Activated CD8-positive, alpha-beta T cell treated with anti-CD3 and anti-CD28 coated beads for 36 hours (primary cell): ENCODE results near the gene UBE3B. TPM values are rescaled to one million over a fixed set of nuclear protein-coding genes. Genes with fewer than 3 reads are reported as not detected.

Experiments
- ATAC-seq: fragments of 200-7000 bp; cut with Tn5 transposase; one replicate; pipeline ENCODE4 v1.10.0; 2021; ENCODE audit warnings: mild to moderate bottlenecking, moderate library complexity
- CTCF ChIA-PET: fragments of 350-600 bp; sonication (Branson Sonifier 250); formaldehyde crosslinking; loops from one replicate; lab custom pipeline; 2021; ENCODE audit warnings: antibody characterized with exemption; lab: Charles Lee
- POLR2A ChIA-PET: fragments of 350-600 bp; sonication (Branson Sonifier 250); formaldehyde crosslinking; loops from one replicate; lab custom pipeline; 2021; ENCODE audit warnings: antibody characterized with exemption; lab: Charles Lee
- DNase-seq: peaks from one replicate; pipeline ENCODE4 v3.0.0-alpha.2; 2020
- H3K27ac Mint-ChIP-seq: one replicate; pipeline ENCODE4 v1.8.0; 2021; ENCODE audit warnings: mild to moderate bottlenecking, mixed read lengths
- H3K27me3 Mint-ChIP-seq: one replicate; pipeline ENCODE4 v1.8.0; 2021; ENCODE audit warnings: mixed read lengths
- H3K36me3 Mint-ChIP-seq: one replicate; pipeline ENCODE4 v1.8.0; 2021; ENCODE audit warnings: low read depth, mixed read lengths
- H3K4me1 Mint-ChIP-seq: one replicate; pipeline ENCODE4 v1.8.0; 2021; ENCODE audit warnings: low read depth, mixed read lengths
- H3K4me3 Mint-ChIP-seq: one replicate; pipeline ENCODE4 v1.8.0; 2021; ENCODE audit warnings: mild to moderate bottlenecking, moderate library complexity, mixed read lengths
- H3K9me3 Mint-ChIP-seq: one replicate; pipeline ENCODE4 v1.8.0; 2021; ENCODE audit warnings: mixed read lengths
- intact Hi-C: fragments of 100-400 bp; cut with micrococcal nuclease; formaldehyde crosslinking; loops from one replicate; pipeline ENCODE4 v1.10.0; 2022
- total RNA-seq, 2 experiments: library from RNA; stranded (reverse); gene quantifications; one replicate each; pipeline ENCODE4 v1.2.3, GENCODE V29; 2021
- TF ChIP-seq, protein P1 (sequence below): fragments of 200-600 bp; IDR thresholded peaks from one replicate; pipeline ENCODE4 v1.8.0; 2022; ENCODE audit warnings: antibody characterized with exemption, mild to moderate bottlenecking

UBE3B gene
- total RNA-seq, 2 experiments from 2014 or later, result 22.5 to 24.9 TPM

DNA sequence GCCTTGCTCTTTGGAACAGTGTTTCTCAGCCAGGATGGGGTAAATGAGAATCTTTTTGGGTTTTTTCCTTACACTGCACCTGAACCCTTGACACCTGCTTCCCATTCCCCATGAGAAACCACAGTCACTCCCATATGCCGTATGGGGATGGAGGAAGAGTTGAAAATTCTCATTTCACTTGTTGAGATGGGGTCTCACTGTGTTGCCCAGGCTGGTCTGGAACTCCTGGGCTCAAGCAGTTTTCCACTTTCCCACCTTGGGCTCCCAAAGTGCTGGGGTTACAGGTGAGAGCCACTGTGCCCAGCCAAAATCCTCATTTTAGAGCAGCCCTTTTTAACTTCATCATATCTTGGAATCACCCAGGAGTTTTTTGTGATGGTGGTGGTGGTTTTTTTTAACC, 99.9 kb downstream of the UBE3B start:
- Mint-ChIP-seq H3K27ac (no peak overlapping the region), H3K4me1 (peaks cover 16% of the 10 kb centered on the region), H3K36me3 (peaks cover 43% of the 10 kb centered on the region), H3K27me3 (no peaks in the 10 kb centered on the region), H3K4me3 (no peak overlapping the region), H3K9me3 (peaks cover 2% of the 10 kb centered on the region)
- DNase-seq (no peak), ATAC-seq (no peak)
- CTCF ChIA-PET, result interaction anchor here (1.7 to 6.1 kb wide), 2 partner anchors 19 to 21 kb away, joined by 8 to 39 read pairs; no protein-coding TSS in a partner anchor
- TF ChIP-seq, protein P1, sequence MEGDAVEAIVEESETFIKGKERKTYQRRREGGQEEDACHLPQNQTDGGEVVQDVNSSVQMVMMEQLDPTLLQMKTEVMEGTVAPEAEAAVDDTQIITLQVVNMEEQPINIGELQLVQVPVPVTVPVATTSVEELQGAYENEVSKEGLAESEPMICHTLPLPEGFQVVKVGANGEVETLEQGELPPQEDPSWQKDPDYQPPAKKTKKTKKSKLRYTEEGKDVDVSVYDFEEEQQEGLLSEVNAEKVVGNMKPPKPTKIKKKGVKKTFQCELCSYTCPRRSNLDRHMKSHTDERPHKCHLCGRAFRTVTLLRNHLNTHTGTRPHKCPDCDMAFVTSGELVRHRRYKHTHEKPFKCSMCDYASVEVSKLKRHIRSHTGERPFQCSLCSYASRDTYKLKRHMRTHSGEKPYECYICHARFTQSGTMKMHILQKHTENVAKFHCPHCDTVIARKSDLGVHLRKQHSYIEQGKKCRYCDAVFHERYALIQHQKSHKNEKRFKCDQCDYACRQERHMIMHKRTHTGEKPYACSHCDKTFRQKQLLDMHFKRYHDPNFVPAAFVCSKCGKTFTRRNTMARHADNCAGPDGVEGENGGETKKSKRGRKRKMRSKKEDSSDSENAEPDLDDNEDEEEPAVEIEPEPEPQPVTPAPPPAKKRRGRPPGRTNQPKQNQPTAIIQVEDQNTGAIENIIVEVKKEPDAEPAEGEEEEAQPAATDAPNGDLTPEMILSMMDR, result no peak
- intact Hi-C loops, result no loop called here
- POLR2A ChIA-PET, result no interaction called here

DNA sequence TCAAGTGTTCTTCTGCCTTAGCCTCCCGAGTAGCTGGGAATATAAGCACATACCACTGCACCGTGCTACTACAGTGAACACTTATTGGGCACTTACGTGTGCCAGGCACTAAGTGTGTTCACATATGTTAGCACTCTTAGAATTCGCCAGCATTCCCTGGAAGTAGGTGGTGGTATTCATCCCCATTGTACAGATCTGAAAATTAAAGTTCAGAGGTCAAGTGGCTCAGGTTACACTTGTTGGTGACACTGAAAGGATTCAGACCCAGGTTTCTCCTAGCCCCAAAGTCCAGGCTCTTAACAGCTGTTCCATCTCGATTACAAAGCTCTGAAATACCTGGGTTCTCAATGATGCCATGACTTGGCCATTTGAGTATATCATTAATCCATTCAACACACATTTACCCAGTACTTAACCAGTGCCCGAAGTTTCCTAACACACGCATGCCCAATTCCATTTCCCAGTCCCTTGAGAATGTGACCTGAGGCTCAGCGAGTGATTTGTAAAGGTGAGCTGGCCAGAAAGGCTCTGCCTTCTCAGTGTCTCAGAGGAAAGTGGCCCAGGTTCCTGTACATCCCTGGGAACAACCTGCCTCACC, 101.0 kb downstream of the UBE3B start:
- TF ChIP-seq, protein P1, result no peak
- Mint-ChIP-seq H3K4me3 (no peak overlapping the region), H3K27me3 (no peaks in the 10 kb centered on the region), H3K4me1 (peaks cover 8% of the 10 kb centered on the region), H3K36me3 (peaks cover 37% of the 10 kb centered on the region), H3K9me3 (no peaks in the 10 kb centered on the region), H3K27ac (no peak overlapping the region)
- intact Hi-C loops, result no loop called here
- CTCF ChIA-PET, result interaction anchor here (1.7 kb wide), 1 partner anchor 19 kb away, joined by 8 read pairs; no protein-coding TSS in a partner anchor
- ATAC-seq (no peak), DNase-seq (no peak)
- POLR2A ChIA-PET, result no interaction called here

DNA sequence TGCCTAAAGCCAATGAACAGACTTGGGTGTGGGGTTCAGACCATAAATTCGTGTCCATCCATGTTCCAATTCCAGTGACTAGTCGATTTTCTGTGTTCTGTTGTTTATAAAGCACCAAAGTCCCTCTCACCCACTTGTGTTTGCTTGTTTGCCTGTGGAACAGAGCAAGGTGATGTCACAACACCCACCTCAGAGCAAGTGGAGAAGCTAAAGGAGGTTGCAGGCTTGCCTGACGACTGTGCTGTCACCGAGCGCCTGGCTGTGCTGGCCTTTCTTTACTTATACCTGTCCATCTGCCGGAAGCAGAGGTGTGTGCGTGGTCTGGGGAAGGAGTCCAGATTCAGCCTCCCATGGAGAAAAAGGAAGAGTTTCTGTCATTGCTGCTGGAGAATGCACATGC, 102.2 kb downstream of the UBE3B start:
- CTCF ChIA-PET, result no interaction called here
- TF ChIP-seq, protein P1, result no peak
- intact Hi-C loops, result no loop called here
- no peak for DNase-seq
- Mint-ChIP-seq H3K4me1 (peaks cover 3% of the 10 kb centered on the region), H3K36me3 (peaks cover 41% of the 10 kb centered on the region), H3K27me3 (no peaks in the 10 kb centered on the region), H3K4me3 (no peak overlapping the region), H3K27ac (no peak overlapping the region), H3K9me3 (no peaks in the 10 kb centered on the region)
- POLR2A ChIA-PET, result no interaction called here
- no peak for ATAC-seq

DNA sequence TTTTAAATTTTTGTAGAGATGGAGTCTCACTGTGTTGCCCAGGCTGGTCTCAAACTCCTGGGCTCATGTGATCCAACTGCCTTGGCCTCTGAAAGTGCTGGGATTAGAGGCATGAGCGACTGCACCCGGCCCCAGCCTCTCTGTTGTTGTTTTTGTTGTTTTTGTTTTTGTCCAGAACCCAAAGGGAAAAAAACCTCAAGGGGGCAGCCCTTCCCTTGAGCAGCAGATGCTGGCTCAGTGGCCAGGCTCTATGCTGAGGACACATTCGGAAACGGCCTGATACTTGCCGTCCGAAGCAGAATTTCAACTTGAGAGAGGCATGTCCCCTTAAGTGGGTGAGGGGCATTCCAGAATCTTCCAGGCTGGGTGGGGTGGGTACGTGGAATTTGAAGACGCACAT, 102.8 kb downstream of the UBE3B start:
- peaks cover 37% of the 10 kb centered on the region for H3K36me3 Mint-ChIP-seq
- no peak for DNase-seq
- no peaks in the 10 kb centered on the region for H3K27me3 Mint-ChIP-seq
- no peak overlapping the region for H3K4me3 Mint-ChIP-seq
- ATAC-seq, result no peak
- ChIA-PET POLR2A (no interaction called here), CTCF (no interaction called here)
- no peaks in the 10 kb centered on the region for H3K4me1 Mint-ChIP-seq
- H3K9me3 Mint-ChIP-seq, result no peaks in the 10 kb centered on the region
- H3K27ac Mint-ChIP-seq, result no peak overlapping the region
- intact Hi-C loops, result no loop called here
- TF ChIP-seq, protein P1, result no peak

DNA sequence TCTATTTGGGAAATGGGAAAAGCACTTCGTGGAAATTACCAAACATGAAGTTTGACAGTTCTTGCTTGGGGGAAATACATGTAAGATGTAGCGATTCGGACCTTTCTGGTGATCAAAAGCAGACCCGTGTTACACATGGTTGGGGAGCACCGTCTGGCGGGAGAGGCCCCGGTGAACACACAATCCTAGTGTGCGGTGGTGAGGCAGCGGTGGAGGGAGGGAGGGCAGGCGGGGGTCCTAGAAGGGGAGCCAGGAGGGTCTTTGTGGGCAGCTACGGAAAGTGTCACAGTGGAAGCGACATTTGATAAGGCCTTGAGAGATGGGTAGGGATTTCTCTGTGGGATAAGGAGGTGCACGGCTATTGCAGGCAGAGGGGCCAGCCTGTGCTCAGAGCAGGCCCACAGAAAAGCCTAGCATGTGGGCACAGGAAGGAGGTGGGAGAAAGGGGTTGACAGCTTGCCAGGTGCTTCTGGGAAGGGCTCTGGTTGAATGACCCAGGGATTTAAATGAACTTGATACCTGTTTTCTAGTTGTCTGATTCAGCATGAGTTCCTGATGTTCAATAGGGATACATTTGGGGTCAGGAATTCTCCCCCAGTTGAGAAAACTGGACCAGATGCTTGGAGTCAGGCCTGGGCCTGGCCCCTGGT, 103.4 kb downstream of the UBE3B start:
- intact Hi-C loops, result no loop called here
- Mint-ChIP-seq H3K4me1 (no peaks in the 10 kb centered on the region), H3K4me3 (no peak overlapping the region), H3K27ac (no peak overlapping the region), H3K27me3 (no peaks in the 10 kb centered on the region), H3K36me3 (peaks cover 34% of the 10 kb centered on the region), H3K9me3 (no peaks in the 10 kb centered on the region)
- TF ChIP-seq, protein P1, result no peak
- ChIA-PET CTCF (interaction anchor here (1.1 kb wide), 1 partner anchor 17 kb away, joined by 5 read pairs; no protein-coding TSS in a partner anchor), POLR2A (no interaction called here)
- no peak for ATAC-seq
- no peak for DNase-seq
